Endothelial cell of umbilical vein (primary cell): ENCODE data around the gene PRR15L. TPM values are rescaled to one million over a fixed set of nuclear protein-coding genes. Genes with fewer than 3 reads are reported as not detected.

Source experiments
- BruUV-seq: library from RNA; stranded (reverse); fragments of 400-500 nt; replicated peaks from 2 replicates; lab custom pipeline; 2021; lab: Mats Ljungman, UMichigan
- CTCF ChIA-PET: fragments of 300-600, 350-600 bp; sonication (Branson Sonifier 250); formaldehyde crosslinking; loops from one replicate; lab custom pipeline; 2021; ENCODE audit warnings: antibody characterized with exemption, inconsistent platforms; lab: Charles Lee
- POLR2A ChIA-PET: fragments of 300-600, 350-600 bp; sonication (Branson Sonifier 250); formaldehyde crosslinking; loops from one replicate; lab custom pipeline; 2021; ENCODE audit warnings: antibody characterized with exemption, inconsistent platforms; lab: Charles Lee
- DNase-seq: peaks from one replicate; pipeline ENCODE4 v3.0.0-alpha.2; 2011; ENCODE audit warnings: low read depth, low spot score
- FAIRE-seq: peaks from 2 replicates; lab custom pipeline; 2011; peaks lifted over from hg19 to GRCh38; lab: Jason Lieb, UNC
- H2AFZ ChIP-seq: 2 replicates; pipeline ENCODE4 v1.6.0; 2012; ENCODE audit warnings: low read depth, low read length, control low read depth, inconsistent platforms
- H3K27ac ChIP-seq: 2 replicates; pipeline ENCODE4 v1.5.1; 2011; ENCODE audit warnings: low read depth, mild to moderate bottlenecking, control low read depth, low read length, moderate library complexity; ENCODE audit not compliant: insufficient read depth
- H3K27me3 ChIP-seq, 2 experiments: 2 replicates each; pipeline versions ENCODE4 v1.6.0 to v1.6.1; 2011; ENCODE audit warnings: low read length in 2 of 2, mixed read lengths in 1 of 2; ENCODE audit not compliant: control insufficient read depth in 2 of 2, insufficient read depth in 2 of 2
- H3K36me3 ChIP-seq, 2 experiments: 2 replicates in 1 of 2; 3 replicates in 1 of 2; pipeline ENCODE4 v1.5.1; 2011; ENCODE audit warnings: low read length in 2 of 2, mild to moderate bottlenecking in 1 of 2, moderate library complexity in 1 of 2; ENCODE audit not compliant: control insufficient read depth in 2 of 2, insufficient read depth in 2 of 2; ENCODE audit errors: extremely low read depth in 1 of 2
- H3K4me1 ChIP-seq: 3 replicates; pipeline ENCODE4 v1.5.1; 2011; ENCODE audit warnings: mild to moderate bottlenecking, low read length; ENCODE audit not compliant: control insufficient read depth, insufficient read depth; ENCODE audit errors: extremely low read depth
- H3K4me2 ChIP-seq: 2 replicates; pipeline ENCODE4 v1.6.1; 2011; ENCODE audit warnings: low read length, control low read depth, mixed read lengths; ENCODE audit not compliant: insufficient read depth
- H3K4me3 ChIP-seq, 3 experiments: fragments of 200-600 bp in 1 of 3; sonication (generic), shearing (Covaris generic) in 1 of 3; replicated peaks in 1 of 3; 2 replicates each; pipeline ENCODE4 v1.5.1; 2011 to 2016; ENCODE audit warnings: control low read depth in 3 of 3, low read length in 3 of 3, mild to moderate bottlenecking in 2 of 3, inconsistent platforms in 1 of 3, low read depth in 1 of 3, moderate library complexity in 1 of 3; ENCODE audit not compliant: insufficient read depth in 1 of 3
- H3K79me2 ChIP-seq: 2 replicates; pipeline ENCODE4 v1.6.0; 2012; ENCODE audit warnings: low read length, inconsistent platforms; ENCODE audit not compliant: control insufficient read depth, insufficient read depth
- H3K9ac ChIP-seq: replicated peaks from 2 replicates; pipeline ENCODE3; 2011; ENCODE audit warnings: low read length, control low read depth; ENCODE audit not compliant: insufficient read depth; ENCODE audit errors: extremely low read depth
- H3K9me1 ChIP-seq: replicated peaks from 3 replicates; pipeline ENCODE4 v1.6.0; 2011; ENCODE audit warnings: mild to moderate bottlenecking, low read length; ENCODE audit not compliant: control insufficient read depth, insufficient read depth; ENCODE audit errors: extremely low read depth
- H3K9me3 ChIP-seq: replicated peaks from 2 replicates; pipeline ENCODE4 v1.5.1; 2012; ENCODE audit warnings: low read length, inconsistent platforms; ENCODE audit not compliant: control insufficient read depth, insufficient read depth
- H4K20me1 ChIP-seq: replicated peaks from 2 replicates; pipeline ENCODE3; 2011; ENCODE audit warnings: mild to moderate bottlenecking, low read length; ENCODE audit not compliant: control insufficient read depth, insufficient read depth; ENCODE audit errors: extremely low read depth
- EZH2 ChIP-seq: IDR thresholded peaks from 2 replicates; pipeline ENCODE4 v1.6.1; 2012; ENCODE audit warnings: borderline replicate concordance, low read depth, mild to moderate bottlenecking, moderate library complexity, low read length, inconsistent platforms; ENCODE audit not compliant: severe bottlenecking
- FOS ChIP-seq: IDR thresholded peaks from 2 replicates; pipeline ENCODE4 v1.6.1; 2011; ENCODE audit warnings: mild to moderate bottlenecking, low read length, moderate library complexity, borderline replicate concordance; ENCODE audit not compliant: insufficient read depth
- GATA2 ChIP-seq: IDR thresholded peaks from 2 replicates; pipeline ENCODE4 v1.7.0; 2011; ENCODE audit warnings: low read depth, mild to moderate bottlenecking, moderate library complexity, mixed read lengths, low read length; ENCODE audit not compliant: insufficient read length, insufficient read depth
- JUN ChIP-seq: IDR thresholded peaks from 2 replicates; pipeline ENCODE4 v1.6.1; 2011; ENCODE audit warnings: borderline replicate concordance, low read depth; ENCODE audit not compliant: insufficient read length, insufficient read depth
- MYC ChIP-seq: IDR thresholded peaks from one replicate; pipeline ENCODE4 v1.6.1; 2011; ENCODE audit warnings: mild to moderate bottlenecking, low read depth, low read length
- POLR2A ChIP-seq: IDR thresholded peaks from 2 replicates; pipeline ENCODE4 v1.6.1; 2012; ENCODE audit warnings: low read depth, mild to moderate bottlenecking, control low read depth, low read length
- POLR2AphosphoS5 ChIP-seq: IDR thresholded peaks from 2 replicates; pipeline ENCODE4 v1.6.1; 2012; ENCODE audit warnings: low read depth, mild to moderate bottlenecking, control low read depth, low read length, moderate library complexity; ENCODE audit not compliant: insufficient read depth
- dilution Hi-C: fragments of 300-500 bp; cut with MboI; formaldehyde crosslinking; loops from one replicate; pipeline ENCODE4 v1.15.0; 2019; ENCODE audit warnings: low sequenced_read_pairs; ENCODE audit not compliant: extremely low pct_ligation_motif_present
- intact Hi-C: fragments of 100-400 bp; cut with micrococcal nuclease; formaldehyde crosslinking; loops from one replicate; pipeline ENCODE4 v1.10.0; 2022
- polyA plus RNA-seq, 4 experiments: library from polyadenylated mRNA; depleted of rRNA in 3 of 4; stranded (reverse) in 3 of 4; unstranded in 1 of 4; fragments of >200 nt; gene quantifications; 2 replicates each; pipeline versions ENCODE4 v1.2.1 to v1.2.3, GENCODE V29; 2011 to 2012; ENCODE audit warnings: missing spikeins in 1 of 4
- total RNA-seq: library from RNA; stranded (reverse); gene quantifications from 2 replicates; pipeline ENCODE4 v1.2.3, GENCODE V29; 2021
- TF ChIP-seq, protein P1 (sequence below): IDR thresholded peaks from 2 replicates; pipeline ENCODE4 v1.6.1; 2011; ENCODE audit not compliant: insufficient read depth, insufficient read length
- TF ChIP-seq, protein P2 (sequence below), 2 donors: IDR thresholded peaks; 1 replicate in 1 of 2; 2 replicates in 1 of 2; pipeline ENCODE4 v1.5.1; 2011; ENCODE audit warnings: low read length in 2 of 2, mild to moderate bottlenecking in 2 of 2, moderate library complexity in 2 of 2, control low read depth in 1 of 2, inconsistent platforms in 1 of 2, low read depth in 1 of 2; ENCODE audit not compliant: insufficient read depth in 1 of 2; ENCODE audit errors: extremely low read depth in 1 of 2

PRR15L gene
- total and polyA plus RNA-seq, 2 donors (not counting 3 experiments of a cell fraction or from before 2014, with no cell fraction given) = not detected

DNA sequence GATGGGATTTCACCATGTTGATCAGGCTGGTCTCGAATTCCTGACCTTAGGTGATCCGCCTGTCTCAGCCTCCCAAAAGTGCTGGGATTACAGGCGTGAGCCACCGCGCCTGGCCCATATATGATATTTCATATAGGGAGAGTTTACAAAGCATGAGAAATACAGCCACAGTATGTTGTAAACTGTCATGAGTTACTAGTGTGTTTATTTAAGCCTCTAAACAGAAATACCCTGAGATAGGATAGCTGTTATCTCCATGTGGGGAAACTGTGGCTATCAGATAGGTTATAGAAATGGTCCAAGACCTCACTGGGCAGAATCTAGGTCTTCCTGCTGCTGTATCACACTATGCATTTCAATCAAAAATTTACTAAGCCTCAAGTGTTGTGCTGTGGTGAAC is 11.2 kb upstream of the PRR15L start:
- H3K27ac ChIP-seq = no peak overlapping the region
- H3K36me3 ChIP-seq = peaks cover 0 to 2% of the 10 kb centered on the region in 2 experiments
- no peaks in the 10 kb centered on the region for H4K20me1 ChIP-seq
- no peak overlapping the region for H2AFZ ChIP-seq
- intact Hi-C loops (no loop called here), dilution Hi-C loops (no loop called here)
- H3K79me2 ChIP-seq = no peaks in the 10 kb centered on the region
- H3K9ac ChIP-seq = no peak overlapping the region
- no peak overlapping the region for H3K4me2 ChIP-seq
- DNase-seq (no peak), FAIRE-seq (no peak)
- no peaks in the 10 kb centered on the region for H3K27me3 ChIP-seq
- no TSS peak for BruUV-seq
- H3K4me3 ChIP-seq = no peak overlapping the region
- peaks cover 6% of the 10 kb centered on the region for H3K4me1 ChIP-seq
- no peak for TF ChIP-seq GATA2
- no peak for TF ChIP-seq POLR2AphosphoS5
- TF ChIP-seq POLR2A = no peak
- TF ChIP-seq, protein P1, sequence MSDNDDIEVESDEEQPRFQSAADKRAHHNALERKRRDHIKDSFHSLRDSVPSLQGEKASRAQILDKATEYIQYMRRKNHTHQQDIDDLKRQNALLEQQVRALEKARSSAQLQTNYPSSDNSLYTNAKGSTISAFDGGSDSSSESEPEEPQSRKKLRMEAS = no peak
- no peak for TF ChIP-seq JUN
- TF ChIP-seq EZH2 = no peak
- TF ChIP-seq, protein P2, sequence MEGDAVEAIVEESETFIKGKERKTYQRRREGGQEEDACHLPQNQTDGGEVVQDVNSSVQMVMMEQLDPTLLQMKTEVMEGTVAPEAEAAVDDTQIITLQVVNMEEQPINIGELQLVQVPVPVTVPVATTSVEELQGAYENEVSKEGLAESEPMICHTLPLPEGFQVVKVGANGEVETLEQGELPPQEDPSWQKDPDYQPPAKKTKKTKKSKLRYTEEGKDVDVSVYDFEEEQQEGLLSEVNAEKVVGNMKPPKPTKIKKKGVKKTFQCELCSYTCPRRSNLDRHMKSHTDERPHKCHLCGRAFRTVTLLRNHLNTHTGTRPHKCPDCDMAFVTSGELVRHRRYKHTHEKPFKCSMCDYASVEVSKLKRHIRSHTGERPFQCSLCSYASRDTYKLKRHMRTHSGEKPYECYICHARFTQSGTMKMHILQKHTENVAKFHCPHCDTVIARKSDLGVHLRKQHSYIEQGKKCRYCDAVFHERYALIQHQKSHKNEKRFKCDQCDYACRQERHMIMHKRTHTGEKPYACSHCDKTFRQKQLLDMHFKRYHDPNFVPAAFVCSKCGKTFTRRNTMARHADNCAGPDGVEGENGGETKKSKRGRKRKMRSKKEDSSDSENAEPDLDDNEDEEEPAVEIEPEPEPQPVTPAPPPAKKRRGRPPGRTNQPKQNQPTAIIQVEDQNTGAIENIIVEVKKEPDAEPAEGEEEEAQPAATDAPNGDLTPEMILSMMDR (IDR thresholded peaks at IDR 0.05; ENCODE audit: extremely low read depth in 1 of 2, insufficient read depth in 1 of 2, low read depth in 1 of 2, low read length in 2 of 2) = no peak
- TF ChIP-seq MYC = no peak
- no peak for TF ChIP-seq FOS
- POLR2A ChIA-PET = no interaction called here
- no peaks in the 10 kb centered on the region for H3K9me3 ChIP-seq
- CTCF ChIA-PET = interaction anchor here (1.0 to 15.7 kb wide), 6 partner anchors 10 to 79 kb away, joined by 3 to 469 read pairs (median 23); partner anchors contain the start of gene PRR15L
- no peaks in the 10 kb centered on the region for H3K9me1 ChIP-seq
